PFSK-1 (cell line): ENCODE data around the gene FKBP10.

Source experiments
- FOXP2 ChIP-seq: optimal IDR thresholded peaks from 2 replicates; pipeline ENCODE3; 2011; ENCODE audit warnings: borderline replicate concordance, control low read depth, inconsistent platforms; ENCODE audit not compliant: insufficient read depth; ENCODE audit errors: extremely low read length, extremely low read depth
- POLR2AphosphoS5 ChIP-seq: IDR thresholded peaks from 2 replicates; pipeline ENCODE4 v1.6.1; 2012; ENCODE audit warnings: low read depth, mild to moderate bottlenecking, control low read depth, low read length, moderate library complexity
- REST ChIP-seq, 2 experiments: IDR thresholded peaks; 2 replicates each; pipeline versions ENCODE4 v1.6.1 to v1.8.0; 2011 to 2012; ENCODE audit warnings: low read depth in 2 of 2, low read length in 2 of 2, control low read depth in 1 of 2, inconsistent platforms in 1 of 2, mild to moderate bottlenecking in 1 of 2, moderate library complexity in 1 of 2; ENCODE audit not compliant: insufficient read depth in 1 of 2
- SIN3A ChIP-seq: IDR thresholded peaks from 2 replicates; pipeline ENCODE4 v1.6.1; 2012; ENCODE audit warnings: mild to moderate bottlenecking, low read length, moderate library complexity, borderline replicate concordance; ENCODE audit not compliant: insufficient read depth
- TAF1 ChIP-seq: IDR thresholded peaks from 2 replicates; pipeline ENCODE4 v1.6.1; 2012; ENCODE audit warnings: low read length, control low read depth, borderline replicate concordance; ENCODE audit not compliant: insufficient read depth

Gene FKBP10

GRCh38 chr17:41772218-41772585, 40.6 kb upstream of the FKBP10 start:
- TF ChIP-seq REST (IDR thresholded peaks at IDR 0.05; ENCODE audit: insufficient read depth in 1 of 2, low read depth in 2 of 2, low read length in 2 of 2) (no peak), POLR2AphosphoS5 (no peak), FOXP2 (no peak), TAF1 (no peak), SIN3A (no peak)

- TF ChIP-seq REST (IDR thresholded peaks at IDR 0.05; ENCODE audit: insufficient read depth in 1 of 2, low read depth in 2 of 2, low read length in 2 of 2) = no peak
- TF ChIP-seq POLR2AphosphoS5 = no peak
Measured at GRCh38 chr17:41772586-41773189, 40.1 kb upstream of the FKBP10 start.

GRCh38 chr17:41773190-41773588, 39.6 kb upstream of the FKBP10 start:
- TF ChIP-seq FOXP2 = no peak
- no peak for TF ChIP-seq TAF1
- TF ChIP-seq POLR2AphosphoS5 = no peak
- TF ChIP-seq REST (IDR thresholded peaks at IDR 0.05; ENCODE audit: insufficient read depth in 1 of 2, low read depth in 2 of 2, low read length in 2 of 2) = no peak
- no peak for TF ChIP-seq SIN3A

GRCh38 chr17:41773731-41774193, 39.0 kb upstream of the FKBP10 start:
- TF ChIP-seq POLR2AphosphoS5 (no peak), FOXP2 (no peak), REST (IDR thresholded peaks at IDR 0.05; ENCODE audit: insufficient read depth in 1 of 2, low read depth in 2 of 2, low read length in 2 of 2) (no peak), SIN3A (no peak), TAF1 (no peak)
